ENCODE data around the gene KCNMA1.

GRCh38 chr10:76983624-76984023 is 654.0 kb downstream of the KCNMA1 start:
- no peak for TF ChIP-seq CTCF (IDR thresholded peaks at IDR 0.05 in 8 of 11, conservative IDR thresholded peaks at IDR 0.05 in 3 of 11)
- TF ChIP-seq POLR2A (IDR thresholded peaks at IDR 0.05) = no peak
